ENCODE results near the gene NCAM2. TPM values are rescaled to one million over a fixed set of nuclear protein-coding genes. Genes with fewer than 3 reads are reported as not detected.

NCAM2 gene
- total and polyA plus RNA-seq, 2 of the 4 experiments (the other 2 are of a cell fraction) = 2.7 to 5.0 TPM

DNA sequence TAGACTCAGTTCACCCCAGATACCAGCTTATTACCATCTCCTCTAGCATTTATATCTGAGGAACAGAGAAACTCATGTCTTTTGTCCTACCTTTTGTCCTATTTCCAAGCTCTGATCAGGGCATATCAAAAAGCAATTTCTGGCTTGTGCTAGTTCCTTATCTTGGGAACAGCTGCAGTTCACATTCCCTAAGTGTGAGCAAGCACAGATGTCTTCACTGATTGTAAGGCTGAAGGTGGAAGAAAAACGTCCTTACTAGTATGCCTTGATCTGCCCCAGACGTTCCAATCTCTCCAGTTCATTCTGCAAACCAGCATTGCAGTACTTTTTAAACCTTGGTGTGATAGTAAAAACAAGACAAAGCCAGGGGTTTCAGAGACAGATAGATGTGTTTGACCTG is 139.8 kb downstream of the NCAM2 start:
- TF ChIP-seq CHD1 (IDR thresholded peaks at IDR 0.05; ENCODE audit: low read depth, low read length) (no peak), FOS (IDR thresholded peaks at IDR 0.05; ENCODE audit: low read depth, low read length) (no peak), NFE2L2 (IDR thresholded peaks at IDR 0.05; ENCODE audit: low read depth, low read length) (no peak), RAD21 (IDR thresholded peaks at IDR 0.05; ENCODE audit: low read length) (no peak), POLR2A (IDR thresholded peaks at IDR 0.05; ENCODE audit: low read depth, low read length) (no peak), SMC3 (IDR thresholded peaks at IDR 0.05; ENCODE audit: low read depth, low read length) (no peak), RCOR1 (IDR thresholded peaks at IDR 0.05; ENCODE audit: insufficient replicate concordance, low read length) (no peak), BHLHE40 (IDR thresholded peaks at IDR 0.05; ENCODE audit: low read depth, low read length) (no peak), RFX5 (IDR thresholded peaks at IDR 0.05; ENCODE audit: low read depth, low read length) (no peak)
- TF ChIP-seq, protein P1, sequence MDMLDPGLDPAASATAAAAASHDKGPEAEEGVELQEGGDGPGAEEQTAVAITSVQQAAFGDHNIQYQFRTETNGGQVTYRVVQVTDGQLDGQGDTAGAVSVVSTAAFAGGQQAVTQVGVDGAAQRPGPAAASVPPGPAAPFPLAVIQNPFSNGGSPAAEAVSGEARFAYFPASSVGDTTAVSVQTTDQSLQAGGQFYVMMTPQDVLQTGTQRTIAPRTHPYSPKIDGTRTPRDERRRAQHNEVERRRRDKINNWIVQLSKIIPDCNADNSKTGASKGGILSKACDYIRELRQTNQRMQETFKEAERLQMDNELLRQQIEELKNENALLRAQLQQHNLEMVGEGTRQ (IDR thresholded peaks at IDR 0.05; ENCODE audit: low read depth, low read length) = no peak
- TF ChIP-seq, protein P2, sequence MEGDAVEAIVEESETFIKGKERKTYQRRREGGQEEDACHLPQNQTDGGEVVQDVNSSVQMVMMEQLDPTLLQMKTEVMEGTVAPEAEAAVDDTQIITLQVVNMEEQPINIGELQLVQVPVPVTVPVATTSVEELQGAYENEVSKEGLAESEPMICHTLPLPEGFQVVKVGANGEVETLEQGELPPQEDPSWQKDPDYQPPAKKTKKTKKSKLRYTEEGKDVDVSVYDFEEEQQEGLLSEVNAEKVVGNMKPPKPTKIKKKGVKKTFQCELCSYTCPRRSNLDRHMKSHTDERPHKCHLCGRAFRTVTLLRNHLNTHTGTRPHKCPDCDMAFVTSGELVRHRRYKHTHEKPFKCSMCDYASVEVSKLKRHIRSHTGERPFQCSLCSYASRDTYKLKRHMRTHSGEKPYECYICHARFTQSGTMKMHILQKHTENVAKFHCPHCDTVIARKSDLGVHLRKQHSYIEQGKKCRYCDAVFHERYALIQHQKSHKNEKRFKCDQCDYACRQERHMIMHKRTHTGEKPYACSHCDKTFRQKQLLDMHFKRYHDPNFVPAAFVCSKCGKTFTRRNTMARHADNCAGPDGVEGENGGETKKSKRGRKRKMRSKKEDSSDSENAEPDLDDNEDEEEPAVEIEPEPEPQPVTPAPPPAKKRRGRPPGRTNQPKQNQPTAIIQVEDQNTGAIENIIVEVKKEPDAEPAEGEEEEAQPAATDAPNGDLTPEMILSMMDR (conservative IDR thresholded peaks at IDR 0.05; ENCODE audit: low read depth, low read length) = no peak
- TF ChIP-seq, protein P3, sequence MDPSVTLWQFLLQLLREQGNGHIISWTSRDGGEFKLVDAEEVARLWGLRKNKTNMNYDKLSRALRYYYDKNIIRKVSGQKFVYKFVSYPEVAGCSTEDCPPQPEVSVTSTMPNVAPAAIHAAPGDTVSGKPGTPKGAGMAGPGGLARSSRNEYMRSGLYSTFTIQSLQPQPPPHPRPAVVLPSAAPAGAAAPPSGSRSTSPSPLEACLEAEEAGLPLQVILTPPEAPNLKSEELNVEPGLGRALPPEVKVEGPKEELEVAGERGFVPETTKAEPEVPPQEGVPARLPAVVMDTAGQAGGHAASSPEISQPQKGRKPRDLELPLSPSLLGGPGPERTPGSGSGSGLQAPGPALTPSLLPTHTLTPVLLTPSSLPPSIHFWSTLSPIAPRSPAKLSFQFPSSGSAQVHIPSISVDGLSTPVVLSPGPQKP (IDR thresholded peaks at IDR 0.05; ENCODE audit: borderline replicate concordance, low read depth, low read length) = no peak
- in situ Hi-C loops (cut with MboI; ENCODE audit: low sequenced_read_pairs) (no loop called here), dilution Hi-C loops (cut with HindIII; ENCODE audit: low sequenced_read_pairs, unreplicated experiment) (no loop called here), intact Hi-C loops (cut with micrococcal nuclease) (no loop called here)
- ATAC-seq (ENCODE audit: low read depth) (peak; percentile 87), DNase-seq (peak; percentile 74)
- H3K4me1 ChIP-seq (ENCODE audit: control insufficient read depth, insufficient read depth, low read length) = no peaks in the 10 kb centered on the region
- POLR2A ChIA-PET (ENCODE audit: unreplicated experiment) = no interaction called here
- no peak overlapping the region for H3K23ac ChIP-seq (ENCODE audit: low read depth, low read length)
- no peak overlapping the region for H3K14ac ChIP-seq (replicated peaks; ENCODE audit: low read depth, low read length)
- H4K8ac ChIP-seq (ENCODE audit: low read depth in 2 of 2, low read length in 2 of 2) = no peak overlapping the region
- H3K79me1 ChIP-seq (ENCODE audit: low read depth in 1 of 2, low read length in 2 of 2) = no peaks in the 10 kb centered on the region
- H3K9me3 ChIP-seq (ENCODE audit: control insufficient read depth, insufficient read depth, low read length) = no peaks in the 10 kb centered on the region
- H3K36me3 ChIP-seq (ENCODE audit: control insufficient read depth, insufficient read depth, low read length) = no peaks in the 10 kb centered on the region
- no peak overlapping the region for H4K91ac ChIP-seq (ENCODE audit: insufficient read depth, low read depth, low read length)
- H3K4me3 ChIP-seq (ENCODE audit: insufficient read depth, low read depth, low read length) = no peak overlapping the region
- H3K27me3 ChIP-seq (ENCODE audit: control insufficient read depth, insufficient read depth, low read length) = no peaks in the 10 kb centered on the region
- H2BK120ac ChIP-seq (ENCODE audit: low read depth, low read length) = no peak overlapping the region
- H2BK5ac ChIP-seq (ENCODE audit: low read depth, low read length, poor library complexity, severe bottlenecking) = no peak overlapping the region
- no peak overlapping the region for H2AK5ac ChIP-seq (ENCODE audit: low read depth, low read length)
- no peak overlapping the region for H3K4ac ChIP-seq (ENCODE audit: low read depth, low read length)
- H3K27ac ChIP-seq (ENCODE audit: insufficient read depth, low read length) = no peak overlapping the region
- no CpG with 5 or more reads among the region's 2 CpGs for WGBS, 2 experiments (ENCODE audit: extremely low coverage in 2 of 2, insufficient read length in 1 of 2)
- no peak overlapping the region for H2AK9ac ChIP-seq (replicated peaks; ENCODE audit: low read depth, low read length, poor library complexity)
- peak overlapping the region; percentile 66; the same call in 1 of the 2 replicates for H3K4me2 ChIP-seq (ENCODE audit: low read depth, low read length)
- no peak overlapping the region for H3K9ac ChIP-seq (ENCODE audit: low read depth, low read length)
- H3K9me1 ChIP-seq (ENCODE audit: insufficient read depth, low read length) = no peaks in the 10 kb centered on the region
- H2AFZ ChIP-seq (replicated peaks; ENCODE audit: low read length, poor library complexity) = no peak overlapping the region
- no peak overlapping the region for H4K5ac ChIP-seq (ENCODE audit: low read depth, low read length)
- no peak overlapping the region for H3K56ac ChIP-seq (ENCODE audit: extremely low read depth, insufficient read depth, low read length)
- CTCF ChIA-PET = interaction anchor here (0.8 to 1.0 kb wide), 2 partner anchors 15 to 410 kb away, joined by 3 read pairs; no protein-coding TSS in a partner anchor
- H4K20me1 ChIP-seq (ENCODE audit: insufficient read depth, low read length) = no peaks in the 10 kb centered on the region
- H2BK15ac ChIP-seq (ENCODE audit: low read depth, low read length) = no peak overlapping the region
- H3K18ac ChIP-seq (ENCODE audit: low read depth, low read length) = 0 out of 2 replicates have a peak overlapping the region, but pooled peaks have one; percentile 14
- no peak overlapping the region for H2BK20ac ChIP-seq (ENCODE audit: low read depth, low read length)
- no TSS peak for BruUV-seq (replicated peaks)
